NCI-H1417 (cell line): ENCODE results near the gene SPSB1.
"Not testable (repeated sequence)": the region's sequence is repeated elsewhere in the genome, so short reads cannot be mapped to it uniquely, and the experiment has no call there.

Experiments used
- DNase-seq, 3 experiments: peaks; one replicate each; lab custom pipeline; 2025; lab: John Stamatoyannopoulos, UW

SPSB1 gene

DNA sequence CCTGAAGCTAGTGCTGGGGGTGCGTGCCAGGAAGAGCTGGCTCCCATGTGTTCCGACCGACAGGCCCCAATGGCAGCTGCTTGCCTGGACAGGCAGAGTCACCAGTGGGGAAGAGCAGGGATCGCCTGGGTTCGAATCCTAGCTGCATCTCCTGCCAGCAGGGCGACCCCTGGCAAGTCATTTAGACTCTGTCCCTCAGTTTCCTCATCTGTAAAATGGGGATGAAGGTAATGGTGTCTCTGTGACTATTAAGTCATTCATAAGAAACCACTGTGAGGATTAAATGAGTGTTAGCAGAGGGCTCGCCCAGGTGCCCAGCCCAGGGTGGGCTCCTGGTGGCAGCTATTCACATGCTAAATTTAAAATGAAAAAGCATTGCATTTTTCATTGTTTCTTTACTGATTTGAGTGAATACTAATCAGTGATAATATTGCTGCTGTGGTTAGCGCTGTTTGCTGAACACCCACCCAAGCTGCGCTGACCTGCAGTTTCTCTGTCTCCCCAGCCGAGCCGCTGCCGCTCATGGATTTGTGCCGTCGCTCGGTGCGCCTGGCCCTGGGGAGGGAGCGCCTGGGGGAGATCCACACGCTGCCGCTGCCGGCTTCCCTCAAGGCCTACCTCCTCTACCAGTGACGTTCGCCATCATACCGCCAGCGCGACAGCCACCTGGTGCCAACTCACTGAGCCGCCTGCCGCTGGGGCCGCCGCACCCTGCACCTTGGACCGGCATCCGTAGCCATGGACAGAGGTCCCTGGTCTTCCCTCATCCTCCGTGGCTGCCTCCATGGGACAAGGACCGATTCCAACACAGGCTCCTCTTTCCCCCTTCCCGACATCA, 74.5 kb downstream of the SPSB1 start:
- DNase-seq = no peak

GRCh38 chr1:9367806-9368205, 75.1 kb downstream of the SPSB1 start:
- DNase-seq = no peak

DNA sequence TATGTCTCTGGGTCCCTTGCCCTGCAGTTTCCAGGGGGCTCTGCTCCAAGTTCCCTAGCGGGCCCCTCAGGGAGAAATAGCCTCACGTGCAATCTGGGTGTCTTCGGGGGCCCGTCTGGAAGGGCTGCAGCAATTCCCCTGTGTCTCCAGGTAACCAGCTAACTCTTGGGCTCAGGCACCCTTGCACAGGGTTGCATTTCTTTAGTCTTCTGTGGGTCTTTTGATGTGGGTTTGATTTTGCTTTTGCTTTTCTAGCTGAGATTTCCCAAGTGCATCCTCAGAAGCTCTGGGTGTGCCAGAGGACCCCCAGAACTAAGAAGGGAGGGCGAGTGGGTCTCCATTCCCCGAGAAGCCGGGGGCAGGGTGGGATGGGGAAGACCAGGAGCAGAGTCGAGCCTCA, 75.7 kb downstream of the SPSB1 start:
- DNase-seq = no peak

DNA sequence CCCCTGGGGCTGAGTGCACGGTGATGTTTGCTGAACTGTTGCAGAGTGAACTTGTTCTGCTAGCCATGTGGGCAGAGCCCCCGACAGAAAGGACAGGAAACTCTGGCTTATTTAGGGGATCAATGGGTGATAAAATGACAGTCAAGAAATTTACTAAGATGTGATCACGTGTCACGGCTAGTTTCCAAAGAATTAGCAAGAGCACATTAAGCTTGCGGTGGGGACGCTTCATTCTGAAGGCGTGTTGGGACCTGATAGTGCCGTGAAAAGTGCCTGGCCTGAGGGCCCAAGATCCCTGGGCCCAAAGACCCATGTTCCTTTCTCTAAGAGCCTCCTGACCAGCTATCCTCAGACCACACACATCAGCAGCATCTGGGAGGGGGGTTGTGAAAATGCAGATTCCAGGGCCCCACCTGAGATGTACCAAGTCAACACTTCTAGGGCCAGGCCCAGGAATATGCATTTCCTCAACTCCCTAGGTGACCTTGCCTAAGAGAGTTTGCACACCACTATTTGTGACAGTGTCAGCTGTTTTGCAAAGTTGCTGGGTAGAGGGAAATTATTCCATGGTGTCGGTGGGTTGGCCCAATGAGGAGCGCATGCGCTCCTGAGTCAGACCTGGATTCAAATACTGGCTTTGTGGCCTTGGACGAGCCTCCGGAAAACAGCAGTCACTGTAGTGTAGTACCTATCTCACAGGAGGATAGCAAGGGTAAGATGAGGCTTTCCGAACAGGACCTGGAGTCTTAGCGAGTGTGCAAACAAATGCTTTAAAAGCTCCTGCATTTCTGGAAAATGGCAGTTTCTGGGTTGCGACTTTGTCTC, 77.5 kb downstream of the SPSB1 start:
- no peak for DNase-seq

DNA sequence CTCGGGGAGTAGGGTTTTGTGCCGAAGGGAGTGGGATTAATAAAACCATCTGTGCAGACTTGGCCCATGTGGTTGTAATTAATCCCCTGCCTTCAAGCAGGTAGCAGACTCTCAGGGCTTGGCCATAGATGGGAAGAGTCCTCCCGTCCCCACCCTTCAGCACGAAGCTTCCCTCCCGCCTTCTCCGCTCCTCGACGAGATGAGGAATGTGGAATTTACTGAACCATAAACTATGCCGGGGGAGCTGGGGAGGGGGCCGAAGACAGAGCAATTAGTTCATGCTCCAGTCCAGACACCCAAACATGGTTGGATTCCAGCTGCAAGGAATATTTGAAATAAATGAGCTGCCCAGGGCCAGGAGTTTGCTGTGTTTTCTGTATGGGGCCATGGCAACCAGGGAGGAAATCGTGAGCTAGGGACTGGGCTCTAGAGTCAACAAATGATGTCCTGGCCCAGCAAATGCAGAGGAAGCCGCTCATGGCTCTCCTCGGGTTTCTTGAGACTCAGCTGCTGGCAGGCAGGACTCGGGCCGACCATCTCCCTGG, 78.8 kb downstream of the SPSB1 start:
- no peak for DNase-seq

DNA sequence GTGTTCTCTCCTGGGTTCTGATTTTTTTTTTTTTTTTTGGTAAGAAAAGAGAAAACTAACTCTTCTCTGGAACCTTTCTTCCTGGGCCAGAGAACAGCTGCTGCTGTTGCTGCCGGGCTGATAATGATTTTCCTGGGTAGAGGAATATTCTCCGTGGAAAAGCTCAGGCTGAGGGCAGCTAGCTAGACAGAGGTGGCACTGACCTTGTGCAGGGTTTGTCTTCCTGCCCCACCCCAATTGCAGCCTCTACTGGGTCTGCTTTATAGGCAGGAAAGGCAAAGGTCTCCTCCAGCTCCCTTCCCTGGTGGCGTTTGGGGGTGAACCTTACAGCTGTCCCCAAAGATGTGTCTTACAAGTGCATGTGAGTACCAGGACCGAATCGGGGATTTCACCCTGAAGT, 79.3 kb downstream of the SPSB1 start:
- no peak for DNase-seq

DNA sequence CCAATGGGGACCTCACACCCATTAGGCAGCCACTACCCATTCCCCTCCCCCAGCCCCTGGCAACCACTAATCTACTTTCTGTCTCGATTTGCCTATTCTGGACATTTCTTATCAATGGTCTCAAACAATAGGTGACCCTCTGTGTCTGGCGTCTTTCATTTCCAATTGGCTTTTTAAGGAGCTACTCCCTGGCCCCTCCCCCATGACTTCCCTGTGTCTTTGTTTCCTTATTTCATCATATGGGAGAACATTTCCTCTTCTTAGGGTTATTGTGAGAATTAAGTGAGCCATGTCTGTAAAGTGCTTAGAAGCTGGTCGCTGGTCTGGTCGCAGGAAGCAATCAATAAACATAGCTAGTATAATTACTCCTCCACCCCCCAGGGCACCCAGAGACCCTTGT, 80.9 kb downstream of the SPSB1 start:
- DNase-seq = peak in 2 of 3 experiments; percentile 1 to 12

GRCh38 chr1:9374748-9375341, 82.2 kb downstream of the SPSB1 start:
- DNase-seq = no peak

DNA sequence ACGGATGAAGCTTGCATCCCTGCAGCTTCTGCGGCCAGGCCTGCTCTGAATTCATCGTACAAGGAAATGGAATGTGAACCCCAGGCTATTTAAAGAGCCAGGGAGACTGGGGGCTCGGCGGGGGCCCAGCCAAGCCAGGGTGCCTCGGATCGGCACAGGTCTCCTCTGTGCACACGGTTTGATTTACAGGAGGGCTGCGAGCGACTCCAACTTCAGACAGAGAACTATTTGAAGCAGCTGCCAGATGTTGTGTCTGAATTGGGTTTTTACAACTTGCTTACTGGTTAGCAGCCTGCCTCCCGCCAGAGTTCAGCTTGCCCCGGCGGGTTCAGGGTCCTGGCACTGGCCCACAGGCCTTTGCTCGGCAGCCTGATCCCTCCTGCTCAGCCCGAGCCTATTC, 83.2 kb downstream of the SPSB1 start:
- no peak for DNase-seq

DNA sequence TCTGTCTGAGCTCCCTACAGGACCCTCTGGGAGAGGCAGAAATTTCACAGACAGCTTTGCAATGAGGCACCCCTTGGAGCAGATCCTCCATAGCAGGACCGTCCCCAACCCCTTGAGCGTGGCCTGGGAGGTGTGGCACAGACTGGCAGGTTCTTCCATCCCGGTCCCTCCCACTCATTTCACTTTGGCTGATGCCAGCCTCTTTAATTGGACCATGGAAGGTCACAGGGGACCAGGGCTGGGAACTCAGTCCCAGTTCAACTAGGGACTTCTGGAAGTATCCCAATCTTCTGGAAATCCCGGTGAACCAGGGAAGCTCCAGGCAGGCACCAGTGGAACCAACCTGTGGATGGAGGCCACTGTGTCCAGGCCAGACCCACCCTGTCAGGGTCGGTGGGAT, 83.7 kb downstream of the SPSB1 start:
- no peak for DNase-seq

GRCh38 chr1:9376886-9377333, 84.2 kb downstream of the SPSB1 start:
- DNase-seq = no peak

DNA sequence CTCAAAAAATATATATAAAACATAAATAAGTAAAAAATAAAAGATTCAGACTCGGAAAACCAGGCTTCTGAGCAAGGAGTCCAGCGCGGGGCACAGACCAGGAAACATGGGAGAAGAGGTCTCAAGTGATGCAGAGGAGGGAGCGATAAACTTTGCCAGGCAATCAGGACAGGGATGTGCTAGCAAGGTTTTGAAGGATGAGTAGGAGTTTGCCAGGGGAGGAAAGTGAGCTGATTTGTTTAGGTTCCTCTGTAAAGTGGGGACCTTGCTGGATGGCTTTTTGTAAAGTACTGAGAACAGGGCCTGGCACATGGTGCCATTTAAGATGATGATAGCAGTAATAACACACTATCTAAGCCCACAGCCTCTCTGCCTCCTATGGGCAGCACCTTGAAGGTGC, 86.1 kb downstream of the SPSB1 start:
- no peak for DNase-seq

GRCh38 chr1:9380711-9381110, 88.0 kb downstream of the SPSB1 start:
- no peak for DNase-seq

DNA sequence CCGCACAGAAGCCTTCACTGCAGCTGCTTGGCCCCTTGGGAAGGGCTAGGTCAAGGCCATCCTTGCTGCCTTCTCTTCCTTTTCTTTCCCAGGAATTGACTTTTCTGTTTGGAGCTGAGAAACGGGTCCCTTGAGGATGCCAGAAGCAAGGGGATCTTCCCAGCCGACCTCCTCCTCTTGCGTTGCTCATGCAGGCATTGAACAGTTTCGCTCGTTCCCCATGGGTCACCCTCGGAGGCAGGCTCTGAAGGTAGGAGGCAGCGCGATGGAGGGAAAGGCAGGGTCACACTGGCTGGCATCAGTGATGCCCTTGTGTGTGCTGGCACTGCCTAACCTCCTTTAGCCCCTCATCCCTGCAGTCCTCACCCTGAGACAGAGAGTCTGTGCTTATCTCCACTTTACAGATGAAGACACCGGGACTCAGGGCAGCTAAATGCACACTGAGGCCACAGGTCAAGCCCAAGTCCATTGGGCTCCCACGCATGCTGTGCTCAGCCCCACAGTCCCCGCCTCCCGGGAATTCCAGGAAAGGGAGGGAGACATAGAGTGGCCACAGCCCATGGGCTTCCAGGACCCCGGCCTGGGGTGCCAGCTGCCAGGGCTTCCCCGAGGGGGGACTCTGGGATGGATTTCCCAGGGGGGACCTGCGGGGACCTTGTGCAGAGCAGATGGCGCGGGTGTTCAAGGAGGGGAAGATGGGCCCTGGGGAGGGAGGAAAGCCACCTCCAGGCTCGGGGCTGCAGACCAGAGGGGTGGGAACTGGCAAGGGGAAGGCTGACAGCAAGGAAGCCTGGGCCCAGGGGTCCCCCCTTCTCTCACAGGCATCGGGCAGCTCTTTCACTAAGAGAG, 90.2 kb downstream of the SPSB1 start:
- DNase-seq = no peak

- DNase-seq = no peak
Observed at GRCh38 chr1:9384128-9384527, 91.4 kb downstream of the SPSB1 start.

- no peak for DNase-seq
Observed at GRCh38 chr1:9384751-9385245, 92.1 kb downstream of the SPSB1 start.

DNA sequence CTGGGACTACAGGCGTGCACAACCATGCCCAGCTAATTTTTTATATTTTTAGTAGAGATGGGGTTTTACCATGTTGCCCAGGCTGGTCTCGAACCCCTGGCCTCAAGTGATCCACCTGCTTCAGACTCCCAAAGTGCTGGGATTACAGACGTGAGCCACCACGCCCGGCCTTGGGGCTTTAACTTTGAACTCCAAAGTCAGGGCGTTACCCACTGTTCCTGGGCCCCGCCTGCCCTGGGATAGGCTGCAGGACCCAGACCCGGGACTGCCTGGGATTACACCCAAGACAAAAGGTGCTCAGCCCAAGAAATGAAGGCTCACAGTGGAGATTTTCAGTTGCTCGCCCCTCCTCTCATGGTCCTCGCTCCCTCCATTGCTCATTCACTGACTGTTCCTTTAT, 92.7 kb downstream of the SPSB1 start:
- not testable (repeated sequence) for DNase-seq

- no peak for DNase-seq
Observed at GRCh38 chr1:9385801-9386573, 93.3 kb downstream of the SPSB1 start.

DNA sequence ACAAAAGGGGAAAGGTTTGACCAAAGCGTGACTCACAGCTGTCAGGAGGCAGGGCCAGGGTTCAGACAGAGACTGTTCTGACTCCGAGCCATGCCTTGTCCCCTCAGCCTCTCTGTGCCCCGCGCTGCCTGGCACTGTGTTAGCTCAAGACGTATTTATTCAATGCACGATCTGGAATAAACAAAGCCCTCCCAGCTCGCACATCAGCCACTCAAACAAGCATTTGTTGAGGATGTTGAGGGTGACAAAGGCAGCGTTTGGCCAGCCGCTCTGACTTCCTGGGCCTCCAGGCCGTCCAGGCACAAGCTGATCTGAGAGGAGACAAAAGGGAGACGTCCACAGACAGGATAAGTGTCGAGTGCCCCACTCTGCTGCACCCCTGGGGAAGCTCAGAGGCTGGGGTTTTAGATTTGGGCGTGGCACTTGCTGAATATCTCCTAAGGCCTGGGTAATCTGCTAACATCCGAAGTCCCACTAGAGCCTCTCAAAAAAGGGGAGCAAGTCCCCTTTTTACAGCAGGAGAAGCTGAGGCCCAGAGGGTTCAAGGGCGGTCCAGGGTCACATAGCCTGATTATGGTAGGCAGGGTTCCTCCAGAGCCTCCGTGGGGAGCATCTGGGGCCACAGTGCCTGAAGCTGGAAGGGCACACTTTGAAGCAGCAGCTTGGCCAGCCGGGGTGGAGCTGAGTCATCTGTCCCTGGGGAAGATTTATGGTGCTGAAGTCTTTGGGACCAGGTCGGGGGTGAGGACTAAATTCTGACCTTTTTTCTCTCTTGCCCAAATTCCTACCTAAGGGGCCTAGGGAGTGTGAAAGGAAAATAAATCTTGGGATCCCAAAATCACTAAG, 95.9 kb downstream of the SPSB1 start:
- no peak for DNase-seq

- no peak for DNase-seq
Observed at GRCh38 chr1:9389968-9390367, 97.3 kb downstream of the SPSB1 start.
